Measurements from ENCODE around the gene SLC1A2. TPM values are rescaled to one million over a fixed set of nuclear protein-coding genes. Genes with fewer than 3 reads are reported as not detected.

SLC1A2 gene
- total RNA-seq, 1 experiment from 2014 or later, result 0.50 TPM

GRCh38 chr11:35436581-35437250 lies 17.4 kb upstream of the SLC1A2 start:
- H3K27me3 Mint-ChIP-seq (ENCODE audit: low read depth), result peaks cover 60% of the 10 kb centered on the region

More at GRCh38 chr11:35436581-35437250, 17.4 kb upstream of the SLC1A2 start:
- Mint-ChIP-seq H3K36me3 (ENCODE audit: insufficient read depth in 1 of 3, low read depth in 3 of 3) (no peaks in the 10 kb centered on the region; a peak in 1 of 7 replicates), H3K9me3 (no peaks in the 10 kb centered on the region), H3K4me1 (no peaks in the 10 kb centered on the region), H3K4me3 (no peak overlapping the region), H3K27ac (no peak overlapping the region)
- H3K79me2 ChIP-seq (ENCODE audit: insufficient read depth, low read length), result no peaks in the 10 kb centered on the region
- H2BK15ac ChIP-seq (ENCODE audit: low read depth, low read length), result no peak overlapping the region
- H2BK12ac ChIP-seq (ENCODE audit: insufficient read length, low read depth, low read length), result no peak overlapping the region
- H3K4me1 ChIP-seq (ENCODE audit: insufficient read depth, low read length), result no peaks in the 10 kb centered on the region
- H4K20me1 ChIP-seq (ENCODE audit: control insufficient read depth, insufficient read depth, insufficient read length), result no peaks in the 10 kb centered on the region
- no peak for TF ChIP-seq CTCF (conservative IDR thresholded peaks at IDR 0.05)
- H2BK20ac ChIP-seq (ENCODE audit: low read depth, low read length, poor library complexity, severe bottlenecking), result no peak overlapping the region
- no peaks in the 10 kb centered on the region for H3K9me3 ChIP-seq (ENCODE audit: control insufficient read depth, low read depth, low read length)
- no peak overlapping the region for H3K9ac ChIP-seq (ENCODE audit: extremely low read depth, insufficient read length, low read length)
- no peak overlapping the region for H2BK5ac ChIP-seq (ENCODE audit: insufficient read length, low read length)
- H3K4me2 ChIP-seq (ENCODE audit: insufficient read depth, insufficient read length, low read length), result no peak overlapping the region
- no peak overlapping the region for H2AFZ ChIP-seq (ENCODE audit: low read length)
- H4K8ac ChIP-seq (replicated peaks; ENCODE audit: insufficient read length, low read depth, low read length), result no peak overlapping the region
- WGBS (ENCODE audit: extremely low coverage, insufficient read length, low lambda C conversion rate), result no CpG with 5 or more reads among the region's 2 CpGs
- no peaks in the 10 kb centered on the region for H3K27me3 ChIP-seq (ENCODE audit: insufficient read depth, low read length)
- H3K4ac ChIP-seq (ENCODE audit: low read depth, low read length), result no peak overlapping the region
- no peak overlapping the region for H3K23ac ChIP-seq (ENCODE audit: insufficient read length, low read depth, low read length)
- no peak overlapping the region for H3K27ac ChIP-seq (ENCODE audit: insufficient read length, low read depth, low read length)
- no peak overlapping the region for H3K56ac ChIP-seq (ENCODE audit: insufficient read length, low read depth, low read length)
- no peak overlapping the region for H3K14ac ChIP-seq (ENCODE audit: insufficient read depth, low read length)
- no peak overlapping the region for H3T11ph ChIP-seq (ENCODE audit: low read length)
- H3K18ac ChIP-seq (ENCODE audit: insufficient read length, low read depth, low read length), result no peak overlapping the region
- no peaks in the 10 kb centered on the region for H3K23me2 ChIP-seq (ENCODE audit: insufficient read length, low read depth, low read length, poor library complexity, severe bottlenecking)
- no peak overlapping the region for H4K91ac ChIP-seq (ENCODE audit: insufficient read length, low read depth, low read length)
- no peak for DNase-seq
- no peak overlapping the region for H4K5ac ChIP-seq (ENCODE audit: insufficient read length, low read depth, low read length)
- H2BK120ac ChIP-seq (ENCODE audit: low read depth, low read length, poor library complexity, severe bottlenecking), result no peak overlapping the region
- H3K79me1 ChIP-seq (ENCODE audit: insufficient read depth, low read depth, low read length, poor library complexity, severe bottlenecking), result no peaks in the 10 kb centered on the region
- H2AK5ac ChIP-seq (ENCODE audit: insufficient read length, low read length), result no peak overlapping the region

Measured in H9 (cell line).